Measurements from ENCODE around the gene XYLT1.

The XYLT1 gene

DNA sequence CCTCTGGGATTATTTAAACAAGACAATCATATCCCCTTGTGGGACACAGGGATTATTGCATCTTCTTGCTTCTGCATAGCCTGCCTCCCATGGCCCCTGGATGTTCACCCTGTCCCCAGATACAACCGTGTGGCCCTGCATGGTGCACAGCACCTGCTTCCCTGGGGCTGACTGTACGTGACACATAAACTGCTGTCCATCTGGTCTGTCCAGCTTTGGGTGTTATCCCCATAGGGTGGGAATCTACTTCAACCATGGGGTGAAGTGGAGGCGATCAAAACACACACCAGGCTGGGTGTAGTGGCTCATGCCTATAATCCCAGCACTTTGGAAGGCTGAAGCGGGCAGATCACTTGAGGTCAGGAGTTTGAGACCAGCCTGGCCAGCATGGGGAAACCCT, 138.8 kb downstream of the XYLT1 start:
- no peak for DNase-seq (ENCODE audit: extremely low read depth, low read depth)
- H3K4me3 ChIP-seq (replicated peaks; ENCODE audit: low read depth, low read length) = no peak overlapping the region
- TF ChIP-seq CTCF (IDR thresholded peaks at IDR 0.05; ENCODE audit: low read depth, low read length, missing control alignments) = no peak

DNA sequence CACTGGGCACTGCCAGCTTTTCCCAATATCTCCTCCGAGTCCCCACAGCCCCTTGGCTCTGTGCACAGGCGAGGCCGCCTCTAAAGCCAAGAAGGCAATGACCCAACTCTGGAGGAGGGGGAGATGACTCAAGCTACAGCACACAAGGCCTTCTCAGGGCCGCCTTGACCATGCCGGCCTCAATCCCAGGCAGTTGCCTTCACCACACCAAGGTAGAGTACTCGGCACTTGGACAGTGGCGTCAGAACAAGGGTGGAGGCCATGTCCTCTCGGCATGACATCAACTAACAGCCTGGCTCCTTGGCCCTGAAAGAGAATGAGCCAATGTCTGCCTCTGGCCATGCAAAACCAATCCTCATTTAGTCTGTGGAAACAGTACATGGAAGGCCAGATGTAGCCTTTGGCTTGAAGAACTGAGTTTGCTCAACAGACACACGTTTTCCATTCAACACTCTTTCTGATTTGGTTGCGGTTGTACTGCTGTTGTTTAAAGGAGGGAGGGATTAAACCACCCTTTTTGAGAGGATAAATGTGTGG, 139.6 kb downstream of the XYLT1 start:
- H3K4me3 ChIP-seq (replicated peaks; ENCODE audit: low read depth, low read length) = no peak overlapping the region
- no peak for DNase-seq (ENCODE audit: extremely low read depth, low read depth)
- no peak for TF ChIP-seq CTCF (IDR thresholded peaks at IDR 0.05; ENCODE audit: low read depth, low read length, missing control alignments)

DNA sequence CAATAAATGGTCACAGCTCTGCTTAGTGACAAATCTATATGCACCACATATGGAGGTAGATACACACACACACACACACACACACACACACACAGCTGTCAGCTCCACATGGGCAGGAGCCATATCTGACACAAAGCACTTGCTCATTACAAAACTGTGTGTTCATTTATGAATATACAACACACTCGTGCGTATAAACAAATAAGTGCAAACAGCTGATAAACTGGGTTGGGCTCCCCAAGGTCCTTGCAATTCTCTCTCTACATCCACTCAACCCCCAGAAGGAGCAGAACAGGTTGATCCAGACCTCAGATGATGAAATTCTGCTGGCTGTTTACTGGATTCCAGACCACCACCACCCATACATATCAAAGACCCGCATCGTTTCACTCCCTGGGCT, 140.7 kb downstream of the XYLT1 start:
- TF ChIP-seq CTCF (IDR thresholded peaks at IDR 0.05; ENCODE audit: low read depth, low read length, missing control alignments) = no peak
- no peak for DNase-seq (ENCODE audit: extremely low read depth, low read depth)
- no peak overlapping the region for H3K4me3 ChIP-seq (replicated peaks; ENCODE audit: low read depth, low read length)

DNA sequence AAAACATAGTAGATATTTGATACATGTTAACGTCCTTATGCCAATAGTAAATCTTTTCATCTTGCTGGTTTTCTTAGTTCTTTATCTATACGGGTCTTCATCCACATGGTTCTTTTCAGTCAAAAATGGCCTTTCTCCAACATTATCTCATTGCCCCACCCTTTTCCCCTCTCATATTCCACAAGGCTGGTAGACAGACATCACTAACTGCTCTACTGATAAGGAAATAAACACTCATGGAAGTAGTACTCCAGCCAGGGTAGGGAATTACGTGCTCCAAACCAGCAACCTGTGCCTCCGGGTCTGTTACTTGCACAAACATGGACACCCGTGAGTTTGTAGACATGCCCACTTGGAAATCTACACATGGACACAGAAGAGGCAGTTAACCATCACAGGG, 141.4 kb downstream of the XYLT1 start:
- no peak overlapping the region for H3K4me3 ChIP-seq (replicated peaks; ENCODE audit: low read depth, low read length)
- no peak for DNase-seq (ENCODE audit: extremely low read depth, low read depth)
- no peak for TF ChIP-seq CTCF (IDR thresholded peaks at IDR 0.05; ENCODE audit: low read depth, low read length, missing control alignments)

DNA sequence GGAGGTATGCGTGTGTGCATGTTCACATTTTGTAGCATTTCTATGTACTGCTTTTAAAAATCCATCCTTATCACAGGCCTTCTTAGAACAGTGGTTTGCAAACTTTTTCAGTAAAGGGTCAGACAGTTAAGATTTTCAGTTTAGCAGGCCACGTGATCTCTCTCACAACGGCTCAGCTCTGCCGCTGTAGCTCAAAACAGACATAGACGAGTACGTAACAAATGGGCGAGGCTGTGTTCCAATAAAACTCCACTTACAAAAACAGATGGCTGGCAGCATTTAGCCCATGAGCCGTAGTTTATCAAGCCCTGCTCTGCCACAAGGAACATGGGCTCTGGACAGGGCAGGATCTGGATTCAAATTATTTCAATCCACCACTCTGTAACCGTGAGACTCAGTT, 141.8 kb downstream of the XYLT1 start:
- no peak overlapping the region for H3K4me3 ChIP-seq (replicated peaks; ENCODE audit: low read depth, low read length)
- TF ChIP-seq CTCF (IDR thresholded peaks at IDR 0.05; ENCODE audit: low read depth, low read length, missing control alignments) = no peak
- DNase-seq (ENCODE audit: extremely low read depth, low read depth) = peak; percentile 14

- no peak for TF ChIP-seq CTCF (IDR thresholded peaks at IDR 0.05; ENCODE audit: low read depth, low read length, missing control alignments)
- DNase-seq (ENCODE audit: extremely low read depth, low read depth) = no peak
- no peak overlapping the region for H3K4me3 ChIP-seq (replicated peaks; ENCODE audit: low read depth, low read length)
Observed at GRCh38 chr16:17327664-17328335, 143.0 kb downstream of the XYLT1 start.
